ENCODE measurements around the gene MARS1.

The MARS1 gene

GRCh38 chr12:57534250-57534649 is 46.4 kb downstream of the MARS1 start:
- TF ChIP-seq REST (IDR thresholded peaks at IDR 0.05; ENCODE audit: insufficient read depth in 1 of 2, low read depth in 2 of 2, low read length in 2 of 2) (no peak), FOXP2 (optimal IDR thresholded peaks at IDR 0.05; ENCODE audit: borderline replicate concordance, extremely low read depth, extremely low read length, insufficient read depth) (no peak), TAF1 (IDR thresholded peaks at IDR 0.05; ENCODE audit: borderline replicate concordance, insufficient read depth, low read length) (no peak), SIN3A (IDR thresholded peaks at IDR 0.05; ENCODE audit: borderline replicate concordance, insufficient read depth, low read length) (no peak), POLR2AphosphoS5 (IDR thresholded peaks at IDR 0.05; ENCODE audit: low read depth, low read length) (no peak)

GRCh38 chr12:57534991-57535543 is 47.2 kb downstream of the MARS1 start:
- TF ChIP-seq TAF1 (IDR thresholded peaks at IDR 0.05; ENCODE audit: borderline replicate concordance, insufficient read depth, low read length), result no peak
- TF ChIP-seq FOXP2 (optimal IDR thresholded peaks at IDR 0.05; ENCODE audit: borderline replicate concordance, extremely low read depth, extremely low read length, insufficient read depth), result no peak

GRCh38 chr12:57535764-57536596 is 48.1 kb downstream of the MARS1 start:
- TF ChIP-seq TAF1 (IDR thresholded peaks at IDR 0.05; ENCODE audit: borderline replicate concordance, insufficient read depth, low read length) (no peak), FOXP2 (optimal IDR thresholded peaks at IDR 0.05; ENCODE audit: borderline replicate concordance, extremely low read depth, extremely low read length, insufficient read depth) (no peak), SIN3A (IDR thresholded peaks at IDR 0.05; ENCODE audit: borderline replicate concordance, insufficient read depth, low read length) (no peak), REST (IDR thresholded peaks at IDR 0.05; ENCODE audit: insufficient read depth in 1 of 2, low read depth in 2 of 2, low read length in 2 of 2) (no peak), POLR2AphosphoS5 (IDR thresholded peaks at IDR 0.05; ENCODE audit: low read depth, low read length) (no peak)

- TF ChIP-seq POLR2AphosphoS5 (IDR thresholded peaks at IDR 0.05; ENCODE audit: low read depth, low read length) (no peak), REST (IDR thresholded peaks at IDR 0.05; ENCODE audit: insufficient read depth in 1 of 2, low read depth in 2 of 2, low read length in 2 of 2) (no peak), FOXP2 (optimal IDR thresholded peaks at IDR 0.05; ENCODE audit: borderline replicate concordance, extremely low read depth, extremely low read length, insufficient read depth) (no peak), TAF1 (IDR thresholded peaks at IDR 0.05; ENCODE audit: borderline replicate concordance, insufficient read depth, low read length) (no peak), SIN3A (IDR thresholded peaks at IDR 0.05; ENCODE audit: borderline replicate concordance, insufficient read depth, low read length) (no peak)
These were observed 48.7 kb downstream of the MARS1 start for GRCh38 chr12:57536597-57536942.

GRCh38 chr12:57539134-57539768 is 51.4 kb downstream of the MARS1 start:
- TF ChIP-seq TAF1 (IDR thresholded peaks at IDR 0.05; ENCODE audit: borderline replicate concordance, insufficient read depth, low read length) (no peak), REST (IDR thresholded peaks at IDR 0.05; ENCODE audit: insufficient read depth in 1 of 2, low read depth in 2 of 2, low read length in 2 of 2) (no peak), SIN3A (IDR thresholded peaks at IDR 0.05; ENCODE audit: borderline replicate concordance, insufficient read depth, low read length) (no peak)
